Measurements from ENCODE around the gene GPANK1. TPM values are rescaled to one million over a fixed set of nuclear protein-coding genes. Genes with fewer than 3 reads are reported as not detected.

The GPANK1 gene
- total and polyA plus RNA-seq, 9 of the 15 experiments (the other 6 are each of a cell fraction or from before 2014, with no cell fraction given) = 32.2 to 111 (median 46.3) TPM

DNA sequence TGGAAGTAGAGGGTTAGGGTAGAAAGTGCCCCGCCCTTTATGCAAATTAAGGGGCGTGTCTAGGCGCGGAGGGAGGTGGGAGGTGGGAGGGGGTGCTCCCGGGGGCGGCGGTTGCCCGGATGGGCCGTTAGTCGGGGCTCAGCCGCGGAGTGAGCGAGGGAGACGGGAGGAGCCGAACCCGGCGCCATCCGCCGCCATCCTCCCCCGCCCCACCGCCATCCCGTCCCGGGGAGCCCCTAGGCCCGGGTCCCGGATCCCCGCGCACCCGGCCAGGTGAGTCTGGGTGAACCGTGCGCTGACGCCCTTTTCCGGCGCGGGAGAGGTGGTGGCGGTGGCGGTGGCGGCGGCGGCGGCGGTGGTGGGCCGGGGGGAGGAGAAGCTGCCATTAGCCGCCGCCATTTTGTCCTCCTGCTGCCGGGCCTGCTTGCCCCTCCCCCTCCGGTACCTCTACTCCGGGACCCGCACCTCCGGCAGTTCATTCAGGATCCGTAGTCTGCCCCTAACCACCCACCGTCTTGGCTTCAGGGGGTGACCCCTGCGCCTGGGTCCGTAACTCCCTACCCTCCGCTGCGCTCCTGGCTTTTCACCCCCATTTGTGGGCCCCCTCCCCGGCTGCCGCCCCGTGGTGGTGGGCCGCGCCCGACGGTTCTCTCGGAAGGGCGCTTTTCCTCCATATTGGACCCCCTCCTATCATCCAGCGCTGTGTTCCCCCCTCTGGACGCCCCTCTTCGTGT, 44.0 kb downstream of the GPANK1 start, which contains the start of gene PRRC2A (continued):
- TF ChIP-seq AFF4 (CRISPR knock-in tag; IDR thresholded peaks at IDR 0.05) (peak; percentile 95), NCOA6 (IDR thresholded peaks at IDR 0.05) (no peak; the same call in 1 of the 2 replicates), ARID2 (IDR thresholded peaks at IDR 0.05) (0 out of 2 replicates have a peak, but pooled peaks have one; percentile 1), RBM17 (IDR thresholded peaks at IDR 0.05; ENCODE audit: borderline replicate concordance, low read depth, low read length) (no peak), IRF9 (tag; IDR thresholded peaks at IDR 0.05) (no peak), NR1H2 (CRISPR knock-in tag; IDR thresholded peaks at IDR 0.05) (peak; percentile 22; the same call in 1 of the 2 replicates), ZNF133 (CRISPR knock-in tag; IDR thresholded peaks at IDR 0.05) (0 out of 2 replicates have a peak, but pooled peaks have one; percentile 26), POLR2H (tag; IDR thresholded peaks at IDR 0.05; ENCODE audit: low read depth) (peak; percentile 95), ZNF76 (CRISPR knock-in tag; IDR thresholded peaks at IDR 0.05; ENCODE audit: borderline replicate concordance) (no peak), NRF1 (conservative IDR thresholded peaks at IDR 0.05 in 1 of 2, IDR thresholded peaks at IDR 0.05 in 1 of 2) (no peak; a peak in 3 of 4 replicates), ZNF584 (CRISPR knock-in tag; IDR thresholded peaks at IDR 0.05; ENCODE audit: low read depth) (no peak), MCM7 (IDR thresholded peaks at IDR 0.05) (no peak), RBM25 (IDR thresholded peaks at IDR 0.05; ENCODE audit: low read depth, low read length, severe bottlenecking) (no peak), VEZF1 (CRISPR knock-in tag; IDR thresholded peaks at IDR 0.05) (peak; percentile 100), ZNF507 (tag; conservative IDR thresholded peaks at IDR 0.05) (no peak)
- TF ChIP-seq, protein P1, sequence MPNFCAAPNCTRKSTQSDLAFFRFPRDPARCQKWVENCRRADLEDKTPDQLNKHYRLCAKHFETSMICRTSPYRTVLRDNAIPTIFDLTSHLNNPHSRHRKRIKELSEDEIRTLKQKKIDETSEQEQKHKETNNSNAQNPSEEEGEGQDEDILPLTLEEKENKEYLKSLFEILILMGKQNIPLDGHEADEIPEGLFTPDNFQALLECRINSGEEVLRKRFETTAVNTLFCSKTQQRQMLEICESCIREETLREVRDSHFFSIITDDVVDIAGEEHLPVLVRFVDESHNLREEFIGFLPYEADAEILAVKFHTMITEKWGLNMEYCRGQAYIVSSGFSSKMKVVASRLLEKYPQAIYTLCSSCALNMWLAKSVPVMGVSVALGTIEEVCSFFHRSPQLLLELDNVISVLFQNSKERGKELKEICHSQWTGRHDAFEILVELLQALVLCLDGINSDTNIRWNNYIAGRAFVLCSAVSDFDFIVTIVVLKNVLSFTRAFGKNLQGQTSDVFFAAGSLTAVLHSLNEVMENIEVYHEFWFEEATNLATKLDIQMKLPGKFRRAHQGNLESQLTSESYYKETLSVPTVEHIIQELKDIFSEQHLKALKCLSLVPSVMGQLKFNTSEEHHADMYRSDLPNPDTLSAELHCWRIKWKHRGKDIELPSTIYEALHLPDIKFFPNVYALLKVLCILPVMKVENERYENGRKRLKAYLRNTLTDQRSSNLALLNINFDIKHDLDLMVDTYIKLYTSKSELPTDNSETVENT (CRISPR knock-in tag; IDR thresholded peaks at IDR 0.05) = peak; percentile 75
- TF ChIP-seq, protein P2, sequence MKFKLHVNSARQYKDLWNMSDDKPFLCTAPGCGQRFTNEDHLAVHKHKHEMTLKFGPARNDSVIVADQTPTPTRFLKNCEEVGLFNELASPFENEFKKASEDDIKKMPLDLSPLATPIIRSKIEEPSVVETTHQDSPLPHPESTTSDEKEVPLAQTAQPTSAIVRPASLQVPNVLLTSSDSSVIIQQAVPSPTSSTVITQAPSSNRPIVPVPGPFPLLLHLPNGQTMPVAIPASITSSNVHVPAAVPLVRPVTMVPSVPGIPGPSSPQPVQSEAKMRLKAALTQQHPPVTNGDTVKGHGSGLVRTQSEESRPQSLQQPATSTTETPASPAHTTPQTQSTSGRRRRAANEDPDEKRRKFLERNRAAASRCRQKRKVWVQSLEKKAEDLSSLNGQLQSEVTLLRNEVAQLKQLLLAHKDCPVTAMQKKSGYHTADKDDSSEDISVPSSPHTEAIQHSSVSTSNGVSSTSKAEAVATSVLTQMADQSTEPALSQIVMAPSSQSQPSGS (CRISPR knock-in tag; IDR thresholded peaks at IDR 0.05) = no peak
